ENCODE data around the gene CBX7.

CBX7 gene

DNA sequence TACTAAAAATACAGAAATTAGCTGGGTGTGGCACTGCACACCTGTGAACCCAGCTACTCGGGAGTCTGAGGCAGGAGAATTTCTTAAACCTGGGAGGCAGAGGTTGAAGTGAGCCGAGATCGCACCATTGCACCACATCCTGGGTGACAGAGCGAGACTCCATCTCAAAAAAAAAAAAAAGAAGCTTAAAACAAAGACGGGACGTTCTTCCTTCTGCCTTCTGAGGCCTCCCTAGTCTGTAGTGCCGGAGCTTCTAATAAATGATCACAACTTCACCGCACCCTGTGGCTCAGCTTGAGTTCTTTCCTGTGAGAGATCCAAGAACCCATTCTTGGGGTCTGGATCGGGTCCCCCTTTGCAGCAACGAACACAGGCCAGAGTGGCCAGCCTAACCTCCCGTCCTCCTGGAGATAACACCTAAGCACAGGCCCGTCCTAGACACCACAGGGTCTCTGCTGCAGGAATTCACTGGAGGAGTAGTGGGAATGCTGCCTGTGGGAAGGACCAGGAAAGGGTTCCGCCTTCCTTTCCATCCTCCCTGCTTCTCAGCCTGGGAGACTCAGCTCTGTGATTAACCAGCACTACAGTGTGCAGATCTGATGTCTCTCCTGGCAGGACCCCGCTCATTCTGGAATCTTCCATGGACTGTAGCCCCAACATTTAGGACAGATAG is 57.6 kb downstream of the CBX7 start:
- no peak for DNase-seq
- Histone ChIP-seq H3K36me3 (no peaks in the 10 kb centered on the region), H3K9me3 (no peaks in the 10 kb centered on the region), H3K4me1 (no peaks in the 10 kb centered on the region), H3K4me3 (ENCODE audit: low read depth, low read length) (no peak overlapping the region), H3K27me3 (no peaks in the 10 kb centered on the region)
- TF ChIP-seq CTCF (IDR thresholded peaks at IDR 0.05; ENCODE audit: low read depth, low read length): no peak

GRCh38 chr22:39092111-39092862 is 60.2 kb downstream of the CBX7 start:
- DNase-seq: no peak
- Histone ChIP-seq H3K36me3 (no peaks in the 10 kb centered on the region), H3K4me3 (ENCODE audit: low read depth, low read length) (no peak overlapping the region), H3K9me3 (no peaks in the 10 kb centered on the region), H3K4me1 (peaks cover 3% of the 10 kb centered on the region), H3K27me3 (no peaks in the 10 kb centered on the region)
- TF ChIP-seq CTCF (IDR thresholded peaks at IDR 0.05; ENCODE audit: low read depth, low read length): no peak

- Histone ChIP-seq H3K4me1 (peaks cover 3% of the 10 kb centered on the region), H3K9me3 (no peaks in the 10 kb centered on the region), H3K27me3 (no peaks in the 10 kb centered on the region), H3K4me3 (ENCODE audit: low read depth, low read length) (no peak overlapping the region), H3K36me3 (no peaks in the 10 kb centered on the region)
- no peak for DNase-seq
- no peak for TF ChIP-seq CTCF (IDR thresholded peaks at IDR 0.05; ENCODE audit: low read depth, low read length)
Measured at GRCh38 chr22:39091126-39092081, 61.1 kb downstream of the CBX7 start.

- no peak for DNase-seq
- no peak overlapping the region for H3K4me3 ChIP-seq (ENCODE audit: low read depth, low read length)
- no peak for TF ChIP-seq CTCF (IDR thresholded peaks at IDR 0.05; ENCODE audit: low read depth, low read length)
- no peaks in the 10 kb centered on the region for H3K36me3 ChIP-seq
- peaks cover 3% of the 10 kb centered on the region for H3K4me1 ChIP-seq
- H3K9me3 ChIP-seq: no peaks in the 10 kb centered on the region
- H3K27me3 ChIP-seq: no peaks in the 10 kb centered on the region
Measured at GRCh38 chr22:39090426-39091064, 61.9 kb downstream of the CBX7 start.

- no peak for TF ChIP-seq CTCF (IDR thresholded peaks at IDR 0.05; ENCODE audit: low read depth, low read length)
- no peak for DNase-seq
Measured at GRCh38 chr22:39089928-39090327, 62.6 kb downstream of the CBX7 start.

More at GRCh38 chr22:39089928-39090327, 62.6 kb downstream of the CBX7 start:
- Histone ChIP-seq H3K36me3 (no peaks in the 10 kb centered on the region), H3K4me1 (peaks cover 3% of the 10 kb centered on the region), H3K9me3 (no peaks in the 10 kb centered on the region), H3K27me3 (no peaks in the 10 kb centered on the region), H3K4me3 (ENCODE audit: low read depth, low read length) (no peak overlapping the region)
